Esophagus muscularis mucosa (tissue), 3 donors: ENCODE measurements around the gene TLK1.

Experiments
- CTCF ChIP-seq, 3 experiments: fragments of 200-600 bp in 2 of 3; fragments of 450-650 bp in 1 of 3; sonication (generic) in 2 of 3; IDR thresholded peaks; one replicate each; pipeline ENCODE4 v1.5.1; 2017 to 2019; ENCODE audit warnings: antibody characterized with exemption in 3 of 3, mild to moderate bottlenecking in 2 of 3, moderate library complexity in 1 of 3
- POLR2A ChIP-seq: fragments of 450-650 bp; IDR thresholded peaks from one replicate; pipeline ENCODE4 v1.6.1; 2017; ENCODE audit warnings: antibody characterized with exemption, moderate library complexity, mild to moderate bottlenecking, low read depth

GRCh38 chr2:171044416-171044815 is 116.3 kb downstream of the TLK1 start:
- TF ChIP-seq POLR2A (no peak), CTCF (IDR thresholded peaks at IDR 0.05) (no peak)
